ENCODE data around the gene NSL1.
A peak's percentile ranks its signal among the peaks of the same experiment; 100 is the strongest.

NSL1 gene

DNA sequence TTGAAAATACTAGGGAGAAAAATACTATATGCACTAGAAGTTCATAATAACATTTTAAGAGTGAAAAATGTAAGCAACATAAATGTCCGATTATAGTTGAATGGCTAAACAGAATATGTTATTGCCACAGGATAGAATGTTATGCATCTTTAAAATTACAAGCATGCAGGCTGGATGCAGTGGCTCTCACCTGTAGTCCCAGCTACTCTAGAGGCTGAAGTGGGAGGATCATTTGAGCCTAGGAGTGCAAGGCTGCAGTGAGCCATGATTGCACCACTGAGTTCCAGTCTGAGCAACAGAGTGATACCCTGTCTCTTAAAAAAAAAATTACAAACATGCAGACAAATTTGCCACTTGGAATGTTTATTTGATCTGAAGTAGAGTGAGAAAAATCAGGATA lies 88.9 kb downstream of the NSL1 start:
- peaks cover 21% of the 10 kb centered on the region for H3K4me1 ChIP-seq (ENCODE audit: insufficient read depth, low read length)
- H3K9me3 ChIP-seq (ENCODE audit: low read length) = no peaks in the 10 kb centered on the region
- no peak overlapping the region for H2AFZ ChIP-seq (ENCODE audit: low read depth, low read length)
- H3K27me3 ChIP-seq (ENCODE audit: insufficient read depth, low read length) = peaks cover 26% of the 10 kb centered on the region
- H3K36me3 ChIP-seq (ENCODE audit: insufficient read depth, low read length) = no peaks in the 10 kb centered on the region
- H3K4me3 ChIP-seq (ENCODE audit: low read length) = no peak overlapping the region

GRCh38 chr1:212701910-212702309 lies 89.7 kb downstream of the NSL1 start:
- no peak overlapping the region for H2AFZ ChIP-seq (ENCODE audit: low read depth, low read length)
- peaks cover 34% of the 10 kb centered on the region for H3K27me3 ChIP-seq (ENCODE audit: insufficient read depth, low read length)
- no peaks in the 10 kb centered on the region for H3K9me3 ChIP-seq (ENCODE audit: low read length)
- H3K4me1 ChIP-seq (ENCODE audit: insufficient read depth, low read length) = peaks cover 21% of the 10 kb centered on the region
- H3K4me3 ChIP-seq (ENCODE audit: low read length) = no peak overlapping the region
- H3K36me3 ChIP-seq (ENCODE audit: insufficient read depth, low read length) = no peaks in the 10 kb centered on the region

- H3K36me3 ChIP-seq (ENCODE audit: insufficient read depth, low read length) = no peaks in the 10 kb centered on the region
- H2AFZ ChIP-seq (ENCODE audit: low read depth, low read length) = peak overlapping the region; percentile 87
- no peaks in the 10 kb centered on the region for H3K9me3 ChIP-seq (ENCODE audit: low read length)
- H3K4me3 ChIP-seq (ENCODE audit: low read length) = peak overlapping the region; percentile 43
- peaks cover 21% of the 10 kb centered on the region for H3K4me1 ChIP-seq (ENCODE audit: insufficient read depth, low read length)
- peaks cover 34% of the 10 kb centered on the region for H3K27me3 ChIP-seq (ENCODE audit: insufficient read depth, low read length)
Measured at GRCh38 chr1:212700892-212701819, 90.4 kb downstream of the NSL1 start.

DNA sequence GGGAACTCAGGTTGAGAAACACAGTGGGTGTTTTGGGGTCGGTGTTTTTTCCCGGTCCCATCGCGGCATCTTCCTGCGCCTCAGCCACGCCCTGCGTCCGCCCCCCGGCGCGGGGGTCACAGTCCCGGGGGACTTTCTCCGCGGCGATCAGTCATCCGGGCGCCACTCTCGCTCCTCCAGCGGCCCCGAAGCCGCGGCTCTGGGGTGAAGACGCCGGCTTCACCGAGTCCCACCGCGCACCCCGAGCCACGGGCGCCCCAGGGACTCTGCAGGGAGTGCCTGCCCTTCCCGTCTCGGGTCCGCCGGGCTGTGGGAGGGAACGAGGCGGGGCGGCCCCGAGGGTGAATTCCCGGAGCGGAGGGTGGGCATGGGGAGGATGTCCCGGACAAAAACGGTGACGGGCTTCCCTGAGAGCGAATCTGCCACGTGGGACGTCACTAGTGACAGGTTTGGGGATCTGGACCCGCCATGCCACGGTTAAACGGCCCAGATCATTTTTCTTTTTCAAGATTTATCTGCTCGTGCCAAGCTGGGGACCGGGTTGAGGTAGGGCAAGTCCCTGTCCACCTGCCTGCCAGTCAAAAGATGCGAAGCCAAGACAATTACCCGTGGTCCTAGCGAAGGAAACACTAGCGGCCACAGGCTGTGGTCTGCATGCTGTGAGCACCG lies 91.2 kb downstream of the NSL1 start:
- H3K4me1 ChIP-seq (ENCODE audit: insufficient read depth, low read length) = peaks cover 21% of the 10 kb centered on the region
- peak overlapping the region; percentile 87 for H2AFZ ChIP-seq (ENCODE audit: low read depth, low read length)
- no peaks in the 10 kb centered on the region for H3K9me3 ChIP-seq (ENCODE audit: low read length)
- no peaks in the 10 kb centered on the region for H3K36me3 ChIP-seq (ENCODE audit: insufficient read depth, low read length)
- H3K4me3 ChIP-seq (ENCODE audit: low read length) = peak overlapping the region; percentile 43
- peaks cover 34% of the 10 kb centered on the region for H3K27me3 ChIP-seq (ENCODE audit: insufficient read depth, low read length)

GRCh38 chr1:212699625-212700222 lies 91.9 kb downstream of the NSL1 start, which contains the start of gene BATF3:
Gene BATF3 (minus strand): TSS chr1:212699840. CDS start chr1:212699762, 78 bp downstream.
- peaks cover 24% of the 10 kb centered on the region for H3K4me1 ChIP-seq (ENCODE audit: insufficient read depth, low read length)
- peak within 1 kb of the TSS; percentile 87 for H2AFZ ChIP-seq (ENCODE audit: low read depth, low read length)
- H3K27me3 ChIP-seq (ENCODE audit: insufficient read depth, low read length) = peaks cover 34% of the 10 kb centered on the region
- no peaks in the 10 kb centered on the region for H3K9me3 ChIP-seq (ENCODE audit: low read length)
- H3K4me3 ChIP-seq (ENCODE audit: low read length) = peak within 1 kb of the TSS; percentile 43
- no peaks in the 10 kb centered on the region for H3K36me3 ChIP-seq (ENCODE audit: insufficient read depth, low read length)

- Histone ChIP-seq H3K4me3 (ENCODE audit: low read length) (peak overlapping the region; percentile 43), H3K36me3 (ENCODE audit: insufficient read depth, low read length) (no peaks in the 10 kb centered on the region), H3K4me1 (ENCODE audit: insufficient read depth, low read length) (peaks cover 29% of the 10 kb centered on the region), H3K9me3 (ENCODE audit: low read length) (no peaks in the 10 kb centered on the region), H3K27me3 (ENCODE audit: insufficient read depth, low read length) (peaks cover 34% of the 10 kb centered on the region), H2AFZ (ENCODE audit: low read depth, low read length) (peak overlapping the region; percentile 8)
Measured at GRCh38 chr1:212699104-212699624, 92.4 kb downstream of the NSL1 start.

DNA sequence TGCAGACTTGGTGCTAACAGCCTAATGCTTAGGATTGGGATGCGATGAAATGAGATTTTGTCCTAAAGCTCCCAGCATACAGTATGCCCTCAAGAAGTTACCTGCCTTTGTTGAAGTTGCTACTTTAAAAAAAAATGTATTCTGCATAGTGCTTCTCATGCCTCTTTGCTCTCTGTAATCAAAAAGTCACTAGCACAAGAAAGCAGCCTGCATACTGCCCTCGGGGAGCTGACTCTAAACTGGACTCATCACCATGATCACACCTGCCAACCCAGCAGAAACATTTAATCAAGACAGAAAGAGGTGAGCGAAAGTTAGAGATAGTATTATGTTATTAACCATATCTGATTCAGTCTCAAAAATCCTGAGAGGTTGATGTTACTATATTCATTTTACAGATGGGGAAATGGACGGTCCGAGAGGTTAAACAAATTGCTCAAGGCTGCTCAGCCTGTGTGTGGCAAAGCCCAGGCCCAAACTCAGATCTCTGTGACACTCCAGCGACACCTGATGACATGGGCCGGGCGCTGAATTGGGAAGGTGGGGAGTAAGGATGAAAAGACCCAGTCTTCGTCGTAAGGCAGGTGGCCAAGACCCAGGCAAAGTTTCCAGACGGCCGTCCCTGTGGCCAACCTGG lies 93.0 kb downstream of the NSL1 start:
- Histone ChIP-seq H3K4me3 (ENCODE audit: low read length) (peak overlapping the region; percentile 43), H3K27me3 (ENCODE audit: insufficient read depth, low read length) (peaks cover 34% of the 10 kb centered on the region)

DNA sequence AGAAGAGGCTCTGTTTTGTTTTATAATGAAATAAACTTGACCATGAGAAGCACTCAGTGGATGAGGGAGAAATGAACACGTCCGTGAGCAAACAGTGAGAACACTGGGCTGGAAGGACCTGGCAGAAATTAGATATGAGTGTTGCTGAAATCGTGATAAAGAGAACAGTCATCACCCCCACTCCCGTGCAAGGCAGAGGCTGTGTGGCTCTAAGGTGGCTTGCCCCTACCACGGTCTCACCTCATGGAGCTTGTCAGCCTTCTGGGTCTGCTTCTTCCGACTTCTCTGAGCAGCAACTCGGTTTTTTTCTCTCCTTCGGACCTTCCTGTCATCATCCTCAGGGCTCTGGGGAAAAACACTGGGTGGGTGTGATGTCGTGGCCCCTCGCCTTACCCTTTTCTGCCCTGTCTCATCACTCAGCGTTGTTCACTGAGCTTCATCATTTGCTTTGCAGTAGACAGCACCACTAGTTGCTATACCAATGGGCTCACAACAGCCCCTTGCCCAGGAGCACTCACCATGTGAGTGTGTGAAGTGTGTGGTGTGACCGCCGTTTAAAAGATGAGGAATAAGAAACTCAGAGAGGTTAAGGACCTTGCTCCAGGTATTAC lies 94.8 kb downstream of the NSL1 start:
- Histone ChIP-seq H3K4me1 (ENCODE audit: insufficient read depth, low read length) (peaks cover 29% of the 10 kb centered on the region), H3K4me3 (ENCODE audit: low read length) (no peak overlapping the region), H3K36me3 (ENCODE audit: insufficient read depth, low read length) (no peaks in the 10 kb centered on the region), H3K27me3 (ENCODE audit: insufficient read depth, low read length) (peaks cover 33% of the 10 kb centered on the region), H2AFZ (ENCODE audit: low read depth, low read length) (no peak overlapping the region), H3K9me3 (ENCODE audit: low read length) (no peaks in the 10 kb centered on the region)

More for the DNA sequence above, 93.0 kb downstream of the NSL1 start:
- no peaks in the 10 kb centered on the region for H3K36me3 ChIP-seq (ENCODE audit: insufficient read depth, low read length)
- H3K9me3 ChIP-seq (ENCODE audit: low read length) = no peaks in the 10 kb centered on the region
- H2AFZ ChIP-seq (ENCODE audit: low read depth, low read length) = peak overlapping the region; percentile 8
- peaks cover 29% of the 10 kb centered on the region for H3K4me1 ChIP-seq (ENCODE audit: insufficient read depth, low read length)

DNA sequence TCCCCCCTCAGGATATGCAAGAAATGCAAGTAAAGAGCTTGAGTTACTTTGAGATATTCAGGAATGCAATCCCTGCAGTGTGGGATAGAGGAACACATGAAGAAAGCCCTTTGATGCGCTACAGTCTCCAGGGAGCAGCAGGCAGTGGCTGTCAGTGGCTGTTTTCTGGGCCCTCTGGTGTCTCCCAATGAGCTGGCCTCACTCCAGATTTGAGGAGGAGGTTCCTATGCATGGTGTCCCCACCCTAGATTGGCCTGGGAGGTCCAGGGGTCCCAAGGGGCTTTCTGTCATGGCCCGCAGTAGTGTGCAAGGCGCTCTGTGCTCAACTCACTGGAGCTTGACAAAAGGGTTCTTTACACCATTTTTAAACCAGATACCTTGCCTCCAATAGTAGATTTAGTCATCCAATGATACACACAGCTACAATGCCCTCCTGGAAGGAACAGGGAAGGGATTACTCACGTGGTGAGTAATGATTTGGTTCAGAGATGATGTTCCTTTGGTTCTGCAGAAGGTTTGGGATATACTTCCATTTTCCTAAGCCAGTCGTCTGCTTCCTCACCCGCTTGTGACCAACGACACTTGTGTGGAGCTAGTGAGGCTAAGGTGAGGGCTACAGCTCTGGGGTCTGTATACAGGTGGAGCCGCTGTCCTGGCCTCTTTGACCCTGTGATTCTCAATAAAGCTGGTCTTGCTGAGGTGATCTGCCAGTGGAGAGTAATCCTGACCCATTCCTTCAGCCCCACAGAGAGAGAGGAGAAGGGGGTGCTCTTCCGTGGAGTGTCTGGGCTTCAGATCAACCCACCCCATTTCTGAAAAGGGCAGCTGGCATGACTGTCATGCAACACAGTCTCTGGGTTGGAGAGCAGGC lies 98.6 kb downstream of the NSL1 start:
- H2AFZ ChIP-seq (ENCODE audit: low read depth, low read length) = no peak overlapping the region
- peaks cover 11% of the 10 kb centered on the region for H3K4me1 ChIP-seq (ENCODE audit: insufficient read depth, low read length)
- H3K27me3 ChIP-seq (ENCODE audit: insufficient read depth, low read length) = peaks cover 12% of the 10 kb centered on the region

GRCh38 chr1:212691561-212692071 lies 100.0 kb downstream of the NSL1 start:
- Histone ChIP-seq H2AFZ (ENCODE audit: low read depth, low read length) (no peak overlapping the region), H3K4me1 (ENCODE audit: insufficient read depth, low read length) (peaks cover 11% of the 10 kb centered on the region), H3K4me3 (ENCODE audit: low read length) (no peak overlapping the region), H3K9me3 (ENCODE audit: low read length) (no peaks in the 10 kb centered on the region), H3K36me3 (ENCODE audit: insufficient read depth, low read length) (no peaks in the 10 kb centered on the region), H3K27me3 (ENCODE audit: insufficient read depth, low read length) (no peaks in the 10 kb centered on the region)

More for the DNA sequence above, 98.6 kb downstream of the NSL1 start:
- no peaks in the 10 kb centered on the region for H3K9me3 ChIP-seq (ENCODE audit: low read length)
- H3K4me3 ChIP-seq (ENCODE audit: low read length) = no peak overlapping the region
- H3K36me3 ChIP-seq (ENCODE audit: insufficient read depth, low read length) = no peaks in the 10 kb centered on the region

GRCh38 chr1:212690816-212691403 lies 100.7 kb downstream of the NSL1 start:
- Histone ChIP-seq H3K4me1 (ENCODE audit: insufficient read depth, low read length) (peaks cover 11% of the 10 kb centered on the region), H3K27me3 (ENCODE audit: insufficient read depth, low read length) (no peaks in the 10 kb centered on the region), H2AFZ (ENCODE audit: low read depth, low read length) (no peak overlapping the region), H3K36me3 (ENCODE audit: insufficient read depth, low read length) (no peaks in the 10 kb centered on the region), H3K4me3 (ENCODE audit: low read length) (no peak overlapping the region), H3K9me3 (ENCODE audit: low read length) (no peaks in the 10 kb centered on the region)
